ENCODE data around the gene HERC5.

GRCh38 chr4:88511236-88511635 is 54.3 kb downstream of the HERC5 start:
- TF ChIP-seq POLR2A (IDR thresholded peaks at IDR 0.05): no peak
- TF ChIP-seq, protein P1, sequence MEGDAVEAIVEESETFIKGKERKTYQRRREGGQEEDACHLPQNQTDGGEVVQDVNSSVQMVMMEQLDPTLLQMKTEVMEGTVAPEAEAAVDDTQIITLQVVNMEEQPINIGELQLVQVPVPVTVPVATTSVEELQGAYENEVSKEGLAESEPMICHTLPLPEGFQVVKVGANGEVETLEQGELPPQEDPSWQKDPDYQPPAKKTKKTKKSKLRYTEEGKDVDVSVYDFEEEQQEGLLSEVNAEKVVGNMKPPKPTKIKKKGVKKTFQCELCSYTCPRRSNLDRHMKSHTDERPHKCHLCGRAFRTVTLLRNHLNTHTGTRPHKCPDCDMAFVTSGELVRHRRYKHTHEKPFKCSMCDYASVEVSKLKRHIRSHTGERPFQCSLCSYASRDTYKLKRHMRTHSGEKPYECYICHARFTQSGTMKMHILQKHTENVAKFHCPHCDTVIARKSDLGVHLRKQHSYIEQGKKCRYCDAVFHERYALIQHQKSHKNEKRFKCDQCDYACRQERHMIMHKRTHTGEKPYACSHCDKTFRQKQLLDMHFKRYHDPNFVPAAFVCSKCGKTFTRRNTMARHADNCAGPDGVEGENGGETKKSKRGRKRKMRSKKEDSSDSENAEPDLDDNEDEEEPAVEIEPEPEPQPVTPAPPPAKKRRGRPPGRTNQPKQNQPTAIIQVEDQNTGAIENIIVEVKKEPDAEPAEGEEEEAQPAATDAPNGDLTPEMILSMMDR (IDR thresholded peaks at IDR 0.05): no peak

All from sigmoid colon (tissue), 3 donors.